HEK293 (cell line): ENCODE data around the gene PAGE1.
A peak's percentile ranks its signal among the peaks of the same experiment; 100 is the strongest.

ENCODE experiments used
- CTCF ChIA-PET: fragments of 350-600 bp; formaldehyde crosslinking; extraction: SDS; loops from one replicate; lab custom pipeline; 2021; ENCODE audit warnings: antibody characterized with exemption; lab: Yijun Ruan, JAX
- POLR2A ChIA-PET: fragments of 300-600 bp; formaldehyde crosslinking; extraction: SDS; loops from one replicate; lab custom pipeline; 2020; ENCODE audit warnings: antibody characterized with exemption, inconsistent platforms; lab: Yijun Ruan, JAX
- H3K27ac ChIP-seq: fragments of 200-500 bp; sonication (Bioruptor generic); 2 replicates; pipeline ENCODE4 v1.5.1; 2014; ENCODE audit warnings: low read depth, low read length, control low read depth, inconsistent platforms; ENCODE audit errors: extremely low read depth
- H3K36me3 ChIP-seq, 2 experiments: fragments of 200-500 bp in 1 of 2; sonication (Bioruptor generic) in 1 of 2; 1 replicate in 1 of 2; 2 replicates in 1 of 2; pipeline ENCODE4 v1.5.1; 2014 to 2017; ENCODE audit warnings: inconsistent platforms in 2 of 2, low read length in 2 of 2; ENCODE audit not compliant: control insufficient read depth in 2 of 2, insufficient read depth in 1 of 2
- H3K4me1 ChIP-seq: fragments of 200-500 bp; sonication (Bioruptor generic); 2 replicates; pipeline ENCODE4 v1.5.1; 2014; ENCODE audit warnings: mild to moderate bottlenecking, low read length, inconsistent platforms; ENCODE audit not compliant: control insufficient read depth, insufficient read depth
- H3K4me3 ChIP-seq: 2 replicates; pipeline ENCODE4 v1.5.1; 2011; ENCODE audit warnings: low read depth, mild to moderate bottlenecking, control low read depth, low read length, moderate library complexity
- H3K9me3 ChIP-seq: fragments of 200-500 bp; sonication (Bioruptor generic); 2 replicates; pipeline ENCODE4 v1.5.1; 2014; ENCODE audit warnings: low read depth, low read length, inconsistent platforms; ENCODE audit not compliant: control insufficient read depth, insufficient read depth
- OSR2 ChIP-seq: fragments of 450-650 bp; formaldehyde crosslinking; IDR thresholded peaks from 2 replicates; pipeline ENCODE4 v1.5.1; 2016; ENCODE audit warnings: missing biosample characterization, missing genetic modification characterization
- PRDM10 ChIP-seq: fragments of 450-650 bp; formaldehyde crosslinking; IDR thresholded peaks from 2 replicates; pipeline ENCODE4 v1.5.1; 2016; ENCODE audit warnings: missing biosample characterization, missing genetic modification characterization
- PRDM6 ChIP-seq: fragments of 450-650 bp; formaldehyde crosslinking; IDR thresholded peaks from 2 replicates; pipeline ENCODE4 v1.5.1; 2017; ENCODE audit warnings: missing biosample characterization, missing genetic modification characterization
- TCF7L2 ChIP-seq: IDR thresholded peaks from 2 replicates; pipeline ENCODE4 v1.6.1; 2011; ENCODE audit warnings: low read depth, mild to moderate bottlenecking, inconsistent platforms, low read length, moderate library complexity, borderline replicate concordance
- TSHZ1 ChIP-seq: fragments of 450-650 bp; formaldehyde crosslinking; IDR thresholded peaks from 2 replicates; pipeline ENCODE4 v1.5.1; 2016; ENCODE audit warnings: missing biosample characterization, missing genetic modification characterization, borderline replicate concordance
- ZNF433 ChIP-seq: fragments of 450-650 bp; formaldehyde crosslinking; IDR thresholded peaks from 2 replicates; pipeline ENCODE4 v1.5.1; 2016; ENCODE audit warnings: missing biosample characterization, missing genetic modification characterization, low read depth
- ZNF449 ChIP-seq: fragments of 450-650 bp; formaldehyde crosslinking; IDR thresholded peaks from 2 replicates; pipeline ENCODE4 v1.5.1; 2017; ENCODE audit warnings: missing biosample characterization, mild to moderate bottlenecking, missing genetic modification characterization, moderate library complexity
- ZNF843 ChIP-seq: fragments of 450-650 bp; formaldehyde crosslinking; IDR thresholded peaks from 2 replicates; pipeline ENCODE4 v1.5.1; 2016; ENCODE audit warnings: missing biosample characterization, missing genetic modification characterization

The PAGE1 gene

GRCh38 chrX:49710744-49711319, 15.0 kb upstream of the PAGE1 start:
- Histone ChIP-seq H3K9me3 (no peaks in the 10 kb centered on the region), H3K36me3 (no peaks in the 10 kb centered on the region), H3K27ac (no peak overlapping the region), H3K4me3 (no peak overlapping the region), H3K4me1 (no peaks in the 10 kb centered on the region; the same call in 1 of the 2 replicates)
- ChIA-PET CTCF (interaction anchor here (0.6 to 1.1 kb wide), 2 partner anchors 55 to 82 kb away, joined by 3 to 6 read pairs; no protein-coding TSS in a partner anchor), POLR2A (no interaction called here)
- no peak for TF ChIP-seq PRDM10 (tag by site-specific recombination)
- peak; percentile 49 for TF ChIP-seq PRDM6

GRCh38 chrX:49704691-49705404, 9.1 kb upstream of the PAGE1 start:
- H3K36me3 ChIP-seq, result no peaks in the 10 kb centered on the region
- CTCF ChIA-PET, result no interaction called here
- POLR2A ChIA-PET, result interaction anchor here (0.6 kb wide), 1 partner anchor 1109 kb away, joined by 5 read pairs; no protein-coding TSS in a partner anchor
- no peaks in the 10 kb centered on the region for H3K9me3 ChIP-seq
- H3K4me3 ChIP-seq, result no peak overlapping the region
- TF ChIP-seq PRDM6 (peak; percentile 71), TCF7L2 (peak; percentile 53; the same call in 1 of the 2 replicates), ZNF449 (tag by site-specific recombination) (peak; percentile 94), ZNF433 (tag by site-specific recombination) (no peak), OSR2 (tag by site-specific recombination) (no peak), TSHZ1 (tag by site-specific recombination) (no peak), ZNF843 (tag by site-specific recombination) (peak; percentile 55; the same call in 1 of the 2 replicates)
- peaks cover 2% of the 10 kb centered on the region; the same call in 1 of the 2 replicates for H3K4me1 ChIP-seq
- H3K27ac ChIP-seq, result peak overlapping the region; percentile 47
